GM06990 (cell line): ENCODE data around the gene CTNS.

Experiments used
- DNase-seq: peaks from one replicate; pipeline ENCODE4 v3.0.0-alpha.2; 2011; ENCODE audit not compliant: insufficient read length; ENCODE audit errors: extremely low read depth
- H3K27me3 ChIP-seq: replicated peaks from 2 replicates; pipeline ENCODE4 v1.6.0; 2011; ENCODE audit warnings: low read length; ENCODE audit not compliant: control insufficient read depth, insufficient read depth
- H3K36me3 ChIP-seq: 2 replicates; pipeline ENCODE4 v1.5.1; 2011; ENCODE audit warnings: low read length; ENCODE audit not compliant: control insufficient read depth, insufficient read depth
- H3K4me3 ChIP-seq: replicated peaks from 2 replicates; pipeline ENCODE4 v1.5.1; 2011; ENCODE audit warnings: low read depth, mild to moderate bottlenecking, control low read depth, low read length
- CTCF ChIP-seq: IDR thresholded peaks from 2 replicates; pipeline ENCODE4 v1.5.1; 2011; ENCODE audit warnings: low read length, control low read depth, mild to moderate bottlenecking, inconsistent platforms; ENCODE audit not compliant: insufficient read depth, poor library complexity, severe bottlenecking

The CTNS gene

GRCh38 chr17:3626831-3627768, 9.5 kb upstream of the CTNS start:
- H3K27me3 ChIP-seq: no peaks in the 10 kb centered on the region
- no peak for DNase-seq
- H3K4me3 ChIP-seq: no peak overlapping the region
- no peak for TF ChIP-seq CTCF
- peaks cover 23% of the 10 kb centered on the region for H3K36me3 ChIP-seq

DNA sequence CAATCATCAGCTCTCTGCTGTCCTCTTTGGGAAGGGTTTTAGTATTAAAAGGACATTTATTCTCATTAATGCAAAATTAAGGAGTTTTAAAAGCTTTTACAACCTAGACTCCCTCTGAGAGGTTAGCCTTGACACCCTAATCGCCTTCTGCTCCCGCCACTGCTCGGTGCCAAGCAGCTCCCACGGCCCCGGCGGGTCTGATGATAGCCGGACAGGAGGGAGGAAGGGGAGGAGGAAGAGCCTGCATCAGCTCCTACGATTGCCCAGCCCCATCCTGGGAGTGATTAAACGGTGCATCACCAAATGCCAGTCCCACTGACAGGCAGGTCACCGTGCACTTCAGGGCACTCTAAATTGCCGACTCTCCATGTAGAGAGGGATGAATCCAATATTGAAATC, 8.8 kb upstream of the CTNS start:
- no peak for TF ChIP-seq CTCF
- no peak for DNase-seq
- Histone ChIP-seq H3K4me3 (no peak overlapping the region), H3K36me3 (peaks cover 24% of the 10 kb centered on the region), H3K27me3 (no peaks in the 10 kb centered on the region)

DNA sequence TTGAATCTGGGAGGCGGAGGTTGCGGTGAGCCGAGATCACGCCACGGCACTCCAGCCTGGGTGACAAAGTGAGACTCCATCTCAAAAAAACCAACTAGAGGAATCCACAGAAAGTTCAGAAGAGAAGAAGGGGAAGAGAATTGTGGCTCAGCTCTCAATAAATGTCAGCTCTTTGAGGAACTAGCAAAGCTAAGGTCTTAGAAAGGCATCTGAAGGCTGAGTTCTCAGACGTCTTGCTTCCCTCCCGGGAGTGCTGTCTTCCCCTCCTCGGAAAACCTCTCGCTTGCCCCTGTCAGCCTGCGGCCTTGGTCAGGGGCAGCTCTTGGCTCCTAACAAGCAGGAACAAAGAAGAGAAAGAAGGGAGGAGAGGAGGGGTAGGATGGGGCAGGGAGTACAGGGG, 5.8 kb upstream of the CTNS start:
- no peak for TF ChIP-seq CTCF
- H3K4me3 ChIP-seq: no peak overlapping the region
- no peaks in the 10 kb centered on the region for H3K27me3 ChIP-seq
- DNase-seq: no peak
- peaks cover 11% of the 10 kb centered on the region for H3K36me3 ChIP-seq

DNA sequence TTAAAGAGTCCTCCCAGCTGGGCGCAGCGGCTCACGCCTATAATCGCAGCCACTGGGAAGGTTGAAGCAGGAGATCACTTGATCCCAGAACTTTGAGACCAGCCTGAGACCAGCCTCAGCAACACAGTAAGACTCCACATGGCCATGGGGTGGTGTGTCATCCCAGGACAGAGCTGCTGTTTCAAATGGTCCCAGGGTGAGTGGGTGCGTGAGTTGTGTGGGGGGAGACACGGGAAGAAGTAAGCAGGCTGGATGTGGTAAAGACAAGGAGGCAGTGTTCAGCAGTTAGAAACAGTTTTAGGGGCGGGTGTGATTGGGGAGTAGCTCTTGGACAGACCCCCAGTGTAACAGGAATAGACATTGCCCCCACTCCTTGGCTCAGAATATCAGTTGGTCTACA, 4.3 kb upstream of the CTNS start:
- Histone ChIP-seq H3K36me3 (peaks cover 9% of the 10 kb centered on the region), H3K27me3 (no peaks in the 10 kb centered on the region), H3K4me3 (no peak overlapping the region)
- TF ChIP-seq CTCF: no peak
- no peak for DNase-seq

DNA sequence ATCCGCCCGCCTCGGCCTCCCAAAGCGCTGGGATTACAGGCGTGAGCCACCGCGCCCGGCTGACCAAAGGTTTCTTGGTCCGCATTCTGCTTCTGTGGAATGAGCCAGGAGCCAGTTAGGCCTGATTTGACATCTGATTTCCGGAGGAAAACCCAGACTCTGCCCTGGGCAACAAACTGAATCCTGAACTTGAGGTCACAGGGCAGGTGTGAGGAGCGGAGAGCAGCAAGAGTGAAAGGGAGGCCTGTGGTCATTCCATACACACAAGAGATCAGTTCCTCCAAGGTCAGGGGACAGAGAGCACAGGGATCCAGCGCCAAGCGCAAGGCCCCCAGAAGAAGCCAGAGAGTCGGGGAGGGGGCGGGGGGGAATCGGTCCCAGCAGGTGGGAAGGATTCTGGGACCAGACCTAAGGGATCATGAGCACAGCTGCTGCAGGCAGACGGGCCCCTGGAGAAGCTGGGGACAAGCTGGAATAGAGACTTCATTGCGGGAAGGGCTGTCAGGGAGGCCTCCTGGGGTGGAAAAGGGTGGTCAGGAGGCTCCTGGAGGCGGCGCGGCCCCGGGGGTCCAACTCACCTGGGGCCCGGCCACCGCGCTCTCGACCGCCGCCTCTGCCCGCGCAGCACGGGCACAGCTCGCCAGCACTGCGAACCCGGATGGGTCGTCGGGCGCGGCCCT, 946 bp upstream of the CTNS start:
- Histone ChIP-seq H3K4me3 (peak overlapping the region; percentile 94), H3K27me3 (no peaks in the 10 kb centered on the region), H3K36me3 (peaks cover 2% of the 10 kb centered on the region)
- TF ChIP-seq CTCF: no peak
- no peak for DNase-seq
